GM18519 (cell line): Measurements from ENCODE around the gene PLP1.

Experiments used
- ATAC-seq: cut with Tn5 transposase; IDR thresholded peaks from one replicate; pipeline ENCODE4 v1.9.1; 2021; ENCODE audit warnings: mild to moderate bottlenecking, moderate library complexity; ENCODE audit not compliant: unreplicated experiment, low FRiP score

The PLP1 gene

DNA sequence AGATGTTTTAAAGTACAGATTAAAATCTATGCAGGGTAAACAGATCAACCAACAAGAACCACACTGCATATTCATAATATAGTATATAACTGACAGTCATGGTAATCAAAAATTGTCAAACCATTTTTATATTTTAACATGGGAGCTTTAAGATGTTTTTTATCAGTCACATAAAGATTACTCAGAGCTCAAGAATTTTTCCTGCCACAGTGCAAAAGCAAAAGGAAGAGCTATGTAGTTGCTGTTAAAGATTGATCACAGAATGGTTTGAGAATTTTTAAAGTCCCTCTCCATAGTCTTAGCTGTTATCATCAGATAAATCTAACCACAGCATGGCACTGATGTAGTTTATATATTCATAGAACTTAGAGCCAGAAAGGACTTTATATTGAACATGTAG is 47.0 kb downstream of the PLP1 start:
- no peak for ATAC-seq

- no peak for ATAC-seq
Measured at GRCh38 chrX:103825881-103826280, 49.2 kb downstream of the PLP1 start.

- ATAC-seq = no peak
Measured at GRCh38 chrX:103828529-103828928, 51.9 kb downstream of the PLP1 start.

DNA sequence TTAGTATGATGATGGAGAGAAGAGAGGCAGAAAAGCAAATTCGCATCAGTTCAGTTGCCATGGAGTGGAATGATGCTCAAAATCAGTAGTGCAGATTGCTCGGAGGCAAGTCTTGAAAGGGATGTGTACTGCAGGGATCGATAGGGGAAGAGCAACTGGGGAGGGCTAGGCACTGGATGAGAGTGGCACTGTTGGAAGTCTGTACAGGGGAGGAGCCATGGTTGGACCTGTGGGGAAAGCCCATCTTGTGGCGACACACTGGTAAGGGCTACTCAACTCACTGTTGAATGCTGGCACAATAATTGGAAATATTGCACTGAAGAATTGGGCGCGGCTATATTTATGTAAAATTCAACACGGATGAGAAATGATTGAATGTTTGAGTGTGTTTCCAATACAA is 54.2 kb downstream of the PLP1 start:
- ATAC-seq = no peak

- no peak for ATAC-seq
Measured at GRCh38 chrX:103831342-103831802, 54.7 kb downstream of the PLP1 start.

- ATAC-seq = peak; percentile 88
Measured at GRCh38 chrX:103831803-103832544, 55.3 kb downstream of the PLP1 start, which contains the start of gene RAB9B. TSS of gene RAB9B (minus strand) at chrX:103832257. CDS start at chrX:103825784, 6,473 bp downstream.

GRCh38 chrX:103839404-103839803 is 62.8 kb downstream of the PLP1 start:
- no peak for ATAC-seq
